Measurements from ENCODE around the gene ZNF226. TPM values are rescaled to one million over a fixed set of nuclear protein-coding genes. Genes with fewer than 3 reads are reported as not detected.

Gene ZNF226
- total RNA-seq, 1 donor = 17.4 TPM

GRCh38 chr19:44142059-44142433 is 22.9 kb upstream of the ZNF226 start:
- Histone ChIP-seq H2AFZ (ENCODE audit: low read length) (peak overlapping the region; percentile 100), H3K27me3 (ENCODE audit: insufficient read depth, low read length) (no peaks in the 10 kb centered on the region), H4K20me1 (ENCODE audit: insufficient read depth, low read length) (no peaks in the 10 kb centered on the region), H3K36me3 (ENCODE audit: insufficient read depth, low read length) (peaks cover 18% of the 10 kb centered on the region), H3K9me3 (ENCODE audit: low read depth, low read length) (no peaks in the 10 kb centered on the region), H3K79me2 (ENCODE audit: insufficient read depth, low read length) (peaks cover 12% of the 10 kb centered on the region), H3K27ac (ENCODE audit: low read depth, low read length) (peak overlapping the region; percentile 73), H3K4me2 (ENCODE audit: insufficient read depth, low read length) (peak overlapping the region; percentile 97), H3K4me1 (ENCODE audit: insufficient read depth, low read length) (peaks cover 9% of the 10 kb centered on the region), H3K4me3 (ENCODE audit: insufficient read depth, low read length) (peak overlapping the region; percentile 92)
- DNase-seq (ENCODE audit: insufficient read length, low spot score, missing footprints) = peak; percentile 74
- TF ChIP-seq CTCF (IDR thresholded peaks at IDR 0.05; ENCODE audit: extremely low read depth, low read depth, low read length) = no peak

GRCh38 chr19:44149776-44150175 is 15.1 kb upstream of the ZNF226 start:
- no peaks in the 10 kb centered on the region for H3K4me1 ChIP-seq (ENCODE audit: insufficient read depth, low read length)
- no peaks in the 10 kb centered on the region for H4K20me1 ChIP-seq (ENCODE audit: insufficient read depth, low read length)
- H3K4me3 ChIP-seq (ENCODE audit: insufficient read depth, low read length) = no peak overlapping the region
- DNase-seq (ENCODE audit: insufficient read length, low spot score, missing footprints) = no peak
- TF ChIP-seq CTCF (IDR thresholded peaks at IDR 0.05; ENCODE audit: extremely low read depth, low read depth, low read length) = no peak
- H3K4me2 ChIP-seq (ENCODE audit: insufficient read depth, low read length) = no peak overlapping the region
- H3K27me3 ChIP-seq (ENCODE audit: insufficient read depth, low read length) = no peaks in the 10 kb centered on the region
- H3K9me3 ChIP-seq (ENCODE audit: low read depth, low read length) = no peaks in the 10 kb centered on the region
- H3K79me2 ChIP-seq (ENCODE audit: insufficient read depth, low read length) = no peaks in the 10 kb centered on the region
- H2AFZ ChIP-seq (ENCODE audit: low read length) = no peak overlapping the region
- peaks cover 74% of the 10 kb centered on the region for H3K36me3 ChIP-seq (ENCODE audit: insufficient read depth, low read length)
- H3K27ac ChIP-seq (ENCODE audit: low read depth, low read length) = no peak overlapping the region

- H3K9me3 ChIP-seq (ENCODE audit: low read depth, low read length) = peaks cover 7% of the 10 kb centered on the region
- H2AFZ ChIP-seq (ENCODE audit: low read length) = no peak overlapping the region
- H3K4me3 ChIP-seq (ENCODE audit: insufficient read depth, low read length) = no peak overlapping the region
- no peaks in the 10 kb centered on the region for H4K20me1 ChIP-seq (ENCODE audit: insufficient read depth, low read length)
- TF ChIP-seq CTCF (IDR thresholded peaks at IDR 0.05; ENCODE audit: extremely low read depth, low read depth, low read length) = no peak
- H3K27ac ChIP-seq (ENCODE audit: low read depth, low read length) = no peak overlapping the region
- no peaks in the 10 kb centered on the region for H3K4me1 ChIP-seq (ENCODE audit: insufficient read depth, low read length)
- H3K79me2 ChIP-seq (ENCODE audit: insufficient read depth, low read length) = no peaks in the 10 kb centered on the region
- DNase-seq (ENCODE audit: insufficient read length, low spot score, missing footprints) = no peak
- no peaks in the 10 kb centered on the region for H3K27me3 ChIP-seq (ENCODE audit: insufficient read depth, low read length)
- H3K36me3 ChIP-seq (ENCODE audit: insufficient read depth, low read length) = peaks cover 79% of the 10 kb centered on the region
- no peak overlapping the region for H3K4me2 ChIP-seq (ENCODE audit: insufficient read depth, low read length)
Measured at GRCh38 chr19:44151491-44151890, 13.4 kb upstream of the ZNF226 start.

- H3K27me3 ChIP-seq (ENCODE audit: insufficient read depth, low read length) = no peaks in the 10 kb centered on the region
- H3K27ac ChIP-seq (ENCODE audit: low read depth, low read length) = no peak overlapping the region
- TF ChIP-seq CTCF (IDR thresholded peaks at IDR 0.05; ENCODE audit: extremely low read depth, low read depth, low read length) = no peak
- no peak overlapping the region for H3K4me2 ChIP-seq (ENCODE audit: insufficient read depth, low read length)
- no peak overlapping the region for H3K4me3 ChIP-seq (ENCODE audit: insufficient read depth, low read length)
- peaks cover 24% of the 10 kb centered on the region for H3K9me3 ChIP-seq (ENCODE audit: low read depth, low read length)
- no peaks in the 10 kb centered on the region for H3K4me1 ChIP-seq (ENCODE audit: insufficient read depth, low read length)
- no peak overlapping the region for H2AFZ ChIP-seq (ENCODE audit: low read length)
- no peaks in the 10 kb centered on the region for H3K79me2 ChIP-seq (ENCODE audit: insufficient read depth, low read length)
- peaks cover 53% of the 10 kb centered on the region for H3K36me3 ChIP-seq (ENCODE audit: insufficient read depth, low read length)
- no peaks in the 10 kb centered on the region for H4K20me1 ChIP-seq (ENCODE audit: insufficient read depth, low read length)
- DNase-seq (ENCODE audit: insufficient read length, low spot score, missing footprints) = no peak
Measured at GRCh38 chr19:44156475-44156874, 8.4 kb upstream of the ZNF226 start.
